NT2/D1 (cell line): ENCODE data around the gene FAF2.

Source experiments
- SUZ12 ChIP-seq: IDR thresholded peaks from 2 replicates; pipeline ENCODE4 v1.6.1; 2011; ENCODE audit not compliant: insufficient read length, insufficient read depth; ENCODE audit errors: extremely low read depth
- YY1 ChIP-seq: IDR thresholded peaks from 2 replicates; pipeline ENCODE4 v1.6.1; 2011; ENCODE audit not compliant: insufficient read length, insufficient read depth
- ZNF274 ChIP-seq: IDR thresholded peaks from 2 replicates; pipeline ENCODE4 v1.6.1; 2011; ENCODE audit warnings: mild to moderate bottlenecking, low read depth, low read length

DNA sequence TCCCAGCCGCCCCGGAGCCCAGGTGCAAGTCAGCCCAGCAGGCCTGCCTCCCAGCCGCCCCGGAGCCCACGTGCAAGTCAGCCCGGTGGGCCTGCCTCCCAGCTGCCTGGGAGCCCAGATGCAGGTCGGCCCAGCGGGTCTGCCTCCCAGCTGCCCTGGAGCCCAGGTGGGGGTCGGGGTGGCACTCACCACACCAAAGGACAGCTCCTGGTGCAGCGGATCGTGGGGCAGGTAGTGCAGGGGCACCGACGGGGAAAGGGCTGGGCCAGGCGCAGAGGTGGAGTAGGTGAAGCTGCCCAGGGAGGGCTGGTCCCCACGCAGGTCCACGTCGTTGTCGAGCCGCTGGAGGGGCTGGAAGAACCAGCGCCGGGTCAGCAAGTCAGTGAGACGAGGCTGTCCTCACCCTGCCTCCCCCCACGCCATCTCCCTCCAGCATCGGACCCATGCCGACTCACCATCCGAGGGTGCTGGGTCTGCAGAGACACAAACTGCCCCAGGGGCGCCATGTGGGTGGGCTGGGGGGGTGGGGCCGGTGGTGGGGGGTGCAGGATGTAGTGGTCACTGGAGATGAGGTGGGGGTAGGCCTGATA, 82.3 kb downstream of the FAF2 start:
- TF ChIP-seq YY1 (no peak), ZNF274 (no peak), SUZ12 (no peak)
